D721Med (cell line): Measurements from ENCODE around the gene WDR27.

Experiments
- DNase-seq: peaks from one replicate; pipeline ENCODE4 v3.0.0; 2011; ENCODE audit warnings: low spot score; ENCODE audit not compliant: insufficient read length
- FAIRE-seq: peaks from 2 replicates; lab custom pipeline; 2011; peaks lifted over from hg19 to GRCh38; lab: Jason Lieb, UNC
- CTCF ChIP-seq: IDR thresholded peaks from 2 replicates; pipeline ENCODE4 v1.5.1; 2012; ENCODE audit warnings: mild to moderate bottlenecking, control low read depth; ENCODE audit not compliant: insufficient read depth; ENCODE audit errors: missing control alignments

The WDR27 gene

GRCh38 chr6:169455470-169455869 is 246.4 kb downstream of the WDR27 start:
- no peak for DNase-seq
- no peak for FAIRE-seq
- TF ChIP-seq CTCF: no peak

GRCh38 chr6:169454872-169455204 is 247.0 kb downstream of the WDR27 start:
- no peak for TF ChIP-seq CTCF
- DNase-seq (no peak), FAIRE-seq (no peak)

GRCh38 chr6:169454204-169454871 is 247.5 kb downstream of the WDR27 start:
- DNase-seq (no peak), FAIRE-seq (no peak)
- TF ChIP-seq CTCF: no peak

GRCh38 chr6:169452869-169453620 is 248.8 kb downstream of the WDR27 start:
- FAIRE-seq: no peak
- DNase-seq: no peak
- no peak for TF ChIP-seq CTCF

GRCh38 chr6:169452117-169452868 is 249.5 kb downstream of the WDR27 start:
- TF ChIP-seq CTCF: no peak
- FAIRE-seq (no peak), DNase-seq (no peak)

- DNase-seq (no peak), FAIRE-seq (no peak)
Observed at GRCh38 chr6:169451065-169451838, 250.6 kb downstream of the WDR27 start.

More at GRCh38 chr6:169451065-169451838, 250.6 kb downstream of the WDR27 start:
- TF ChIP-seq CTCF: no peak
